Skeletal muscle satellite cell (primary cell): ENCODE results near the gene ASMT.

Experiments
- H3K27me3 ChIP-seq: 2 replicates; pipeline ENCODE4 v1.7.0; 2013; ENCODE audit warnings: low read length; ENCODE audit not compliant: control insufficient read depth, insufficient read depth
- H3K36me3 ChIP-seq: 2 replicates; pipeline ENCODE4 v1.7.0; 2013; ENCODE audit warnings: mild to moderate bottlenecking, control low read depth, low read length; ENCODE audit not compliant: insufficient read depth
- H3K4me1 ChIP-seq: 2 replicates; pipeline ENCODE4 v1.7.0; 2013; ENCODE audit warnings: low read length; ENCODE audit not compliant: control insufficient read depth, insufficient read depth
- H3K4me2 ChIP-seq: 2 replicates; pipeline ENCODE4 v1.7.0; 2013; ENCODE audit warnings: mild to moderate bottlenecking, low read length
- H3K4me3 ChIP-seq: 2 replicates; pipeline ENCODE4 v1.7.0; 2013; ENCODE audit warnings: low read length
- H3K9ac ChIP-seq: 2 replicates; pipeline ENCODE4 v1.7.0; 2013; ENCODE audit warnings: mild to moderate bottlenecking, low read depth, low read length, moderate library complexity
- H3K9me3 ChIP-seq: replicated peaks from 2 replicates; pipeline ENCODE4 v1.7.0; 2013; ENCODE audit warnings: mild to moderate bottlenecking, control low read depth, low read length

The ASMT gene

DNA sequence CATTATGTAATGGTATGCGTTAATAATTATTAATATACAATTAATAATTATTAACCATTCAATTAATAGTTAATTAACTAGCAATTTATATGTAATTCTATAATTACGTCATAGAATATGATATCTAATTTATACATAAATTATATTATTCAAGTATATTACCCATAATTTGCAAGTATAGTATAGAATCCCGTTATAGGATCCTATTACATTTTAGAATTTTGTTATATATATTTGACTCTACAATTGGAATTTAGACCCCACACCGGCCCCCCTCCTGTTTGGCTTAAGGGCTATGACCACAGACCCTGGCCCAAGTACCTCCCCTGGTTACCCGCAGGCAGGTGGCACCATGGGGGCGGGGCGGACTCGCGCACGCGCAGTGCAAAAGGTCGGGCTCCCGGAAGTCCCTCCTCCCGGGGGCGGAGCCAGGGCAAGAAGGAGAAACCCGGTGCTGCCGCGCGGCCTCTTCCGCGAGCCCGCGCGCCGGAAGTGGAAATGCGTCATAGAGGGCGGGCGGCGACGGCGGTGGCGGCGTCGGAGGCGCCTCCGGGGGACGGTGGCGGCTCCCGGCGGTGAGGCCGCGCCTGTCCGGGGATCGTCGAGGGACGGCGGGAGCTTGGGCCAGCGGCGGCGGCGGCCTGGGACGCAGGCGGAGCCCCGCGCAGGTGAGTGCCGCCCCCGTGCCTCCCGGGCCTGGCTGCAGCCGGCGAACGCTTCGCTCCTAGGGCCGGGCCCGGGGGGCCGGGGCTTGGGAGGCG lies 23.6 kb upstream of the ASMT start, which contains the start of gene AKAP17A:
Gene AKAP17A (plus strand): TSS at position 503 of the 761 bp plus-strand sequence. CDS start 1,859 bp downstream, outside the sequence.
- Histone ChIP-seq H3K4me1 (peaks cover 6% of the 10 kb centered on the region), H3K4me3 (peak within 1 kb of the TSS; percentile 80), H3K36me3 (peaks cover 25% of the 10 kb centered on the region), H3K9me3 (no peaks in the 10 kb centered on the region), H3K27me3 (no peaks in the 10 kb centered on the region), H3K4me2 (peak within 1 kb of the TSS; percentile 95), H3K9ac (peak within 1 kb of the TSS; percentile 95)

DNA sequence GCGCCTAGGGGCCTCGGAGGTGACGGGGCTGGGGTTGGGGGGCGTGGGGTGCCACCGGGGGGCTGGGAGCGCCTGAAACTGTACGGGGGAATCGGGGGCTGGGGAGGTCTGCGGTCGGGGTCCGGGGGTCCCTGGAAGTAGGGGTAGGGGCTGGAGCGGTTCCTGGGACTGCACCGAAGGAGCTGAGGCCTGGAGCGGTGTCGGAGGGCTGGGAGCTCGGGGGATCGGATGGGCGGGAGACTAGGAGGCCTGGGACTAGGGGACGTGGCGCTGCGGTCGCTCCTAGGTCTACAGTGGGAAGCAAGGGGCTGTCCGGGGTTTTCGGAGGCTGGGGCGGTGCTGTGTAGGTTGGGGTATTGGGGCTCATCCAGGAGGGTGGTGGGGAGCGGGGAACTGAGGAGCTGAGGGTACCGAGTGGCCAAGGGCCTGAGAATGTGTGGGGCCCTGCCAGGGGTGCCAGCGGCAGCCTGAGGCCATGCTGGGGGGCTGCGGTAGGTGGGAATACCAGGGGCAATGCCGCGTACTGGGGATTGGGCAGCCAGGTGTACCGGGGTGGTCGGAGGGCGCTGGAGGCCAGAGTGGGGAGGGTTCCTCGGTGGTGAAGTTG lies 22.9 kb upstream of the ASMT start:
- Histone ChIP-seq H3K9ac (peak overlapping the region; percentile 95), H3K4me3 (peak overlapping the region; percentile 80), H3K9me3 (no peaks in the 10 kb centered on the region), H3K4me1 (peaks cover 6% of the 10 kb centered on the region), H3K4me2 (peak overlapping the region; percentile 95), H3K27me3 (no peaks in the 10 kb centered on the region), H3K36me3 (peaks cover 28% of the 10 kb centered on the region)

DNA sequence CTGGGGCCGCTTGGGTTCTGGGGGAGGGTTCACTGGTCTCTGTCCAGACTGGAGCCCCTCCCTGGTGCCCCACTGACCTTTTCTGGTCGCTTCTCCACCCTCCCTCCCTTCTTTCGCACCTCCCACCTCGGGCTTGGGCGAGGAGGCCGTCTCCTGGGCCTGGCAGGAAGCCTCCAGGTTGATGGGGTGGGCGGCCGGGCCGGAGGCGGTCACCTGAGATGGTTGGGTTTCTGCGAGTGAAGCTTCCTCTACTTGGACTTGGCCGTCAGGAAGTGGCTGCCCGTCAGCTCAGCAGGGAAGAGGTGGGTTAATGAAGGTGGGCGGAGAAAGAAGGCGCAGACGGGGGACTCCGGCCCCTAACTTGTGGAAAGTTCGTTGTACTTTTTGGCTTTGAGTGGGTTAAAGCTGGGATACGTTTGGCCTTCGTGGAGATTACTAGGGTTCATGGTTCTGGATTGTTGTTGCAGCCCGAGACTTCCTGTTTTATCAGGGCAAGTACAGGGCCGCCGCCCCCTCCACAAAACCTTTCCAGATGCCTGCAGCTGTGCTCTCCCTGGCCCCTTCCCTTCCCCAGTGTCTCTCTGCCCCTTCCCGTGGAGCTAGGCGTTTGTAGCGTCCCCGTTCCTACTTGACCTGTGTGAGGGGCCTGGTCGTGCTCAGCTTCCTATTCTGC lies 22.3 kb upstream of the ASMT start:
- peak overlapping the region; percentile 80 for H3K4me3 ChIP-seq
- H3K27me3 ChIP-seq, result no peaks in the 10 kb centered on the region
- H3K9ac ChIP-seq, result peak overlapping the region; percentile 95
- H3K36me3 ChIP-seq, result peaks cover 34% of the 10 kb centered on the region
- H3K4me1 ChIP-seq, result peaks cover 6% of the 10 kb centered on the region
- no peaks in the 10 kb centered on the region for H3K9me3 ChIP-seq
- H3K4me2 ChIP-seq, result peak overlapping the region; percentile 95

DNA sequence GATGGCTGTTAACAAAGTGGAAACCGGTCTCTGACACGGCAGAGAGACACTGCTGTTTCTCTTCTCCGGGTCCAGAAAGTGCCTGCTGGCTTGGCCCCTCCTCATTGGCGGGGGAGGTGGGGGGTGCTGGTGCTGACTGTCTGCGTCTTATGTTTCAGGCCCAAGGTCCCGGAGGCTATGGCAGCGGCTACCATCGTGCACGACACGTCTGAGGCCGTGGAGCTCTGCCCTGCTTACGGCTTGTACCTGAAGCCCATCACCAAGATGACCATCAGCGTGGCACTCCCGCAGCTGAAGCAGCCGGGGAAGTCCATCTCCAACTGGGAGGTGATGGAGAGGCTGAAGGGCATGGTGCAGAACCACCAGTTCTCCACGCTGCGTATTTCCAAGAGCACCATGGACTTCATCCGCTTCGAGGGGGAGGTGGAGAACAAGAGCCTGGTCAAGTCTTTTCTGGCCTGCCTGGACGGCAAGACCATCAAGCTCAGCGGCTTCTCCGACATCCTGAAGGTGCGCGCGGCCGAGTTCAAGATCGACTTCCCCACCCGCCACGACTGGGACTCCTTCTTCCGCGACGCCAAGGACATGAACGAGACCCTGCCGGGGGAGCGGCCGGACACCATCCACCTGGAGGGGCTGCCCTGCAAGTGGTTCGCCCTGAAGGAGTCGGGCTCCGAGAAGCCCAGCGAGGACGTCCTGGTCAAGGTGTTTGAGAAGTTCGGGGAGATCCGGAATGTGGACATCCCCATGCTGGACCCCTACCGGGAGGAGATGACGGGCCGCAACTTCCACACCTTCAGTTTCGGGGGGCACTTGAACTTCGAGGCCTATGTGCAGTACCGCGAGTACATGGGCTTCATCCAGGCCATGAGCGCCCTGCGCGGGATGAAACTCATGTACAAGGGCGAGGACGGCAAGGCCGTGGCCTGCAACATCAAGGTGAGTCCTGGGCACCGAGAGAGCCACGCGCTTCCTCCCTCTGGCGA lies 21.3 kb upstream of the ASMT start:
- H3K4me1 ChIP-seq, result peaks cover 6% of the 10 kb centered on the region
- no peaks in the 10 kb centered on the region for H3K9me3 ChIP-seq
- H3K9ac ChIP-seq, result peak overlapping the region; percentile 95
- H3K27me3 ChIP-seq, result no peaks in the 10 kb centered on the region
- peak overlapping the region; percentile 95 for H3K4me2 ChIP-seq
- peaks cover 43% of the 10 kb centered on the region for H3K36me3 ChIP-seq
- H3K4me3 ChIP-seq, result peak overlapping the region; percentile 80

DNA sequence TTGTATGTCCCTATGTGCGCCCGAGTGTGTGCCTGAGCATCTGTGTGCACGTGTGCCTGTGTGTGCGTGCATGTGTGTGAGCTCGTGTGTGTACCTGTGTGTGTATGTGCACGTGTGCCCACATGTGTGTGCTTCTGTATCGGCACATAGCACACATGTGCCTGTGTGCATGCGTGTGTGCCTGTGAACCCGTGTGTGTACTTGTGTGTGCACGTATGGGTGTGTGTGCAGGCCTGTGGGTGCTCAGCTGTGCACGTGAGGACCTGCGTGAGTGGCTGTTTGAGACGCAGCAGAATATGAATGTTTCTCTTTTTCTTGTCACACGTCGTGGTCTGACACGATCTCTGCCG lies 19.2 kb upstream of the ASMT start:
- H3K9ac ChIP-seq, result no peak overlapping the region
- H3K4me3 ChIP-seq, result no peak overlapping the region
- H3K4me2 ChIP-seq, result no peak overlapping the region
- H3K4me1 ChIP-seq, result peaks cover 6% of the 10 kb centered on the region
- no peaks in the 10 kb centered on the region for H3K27me3 ChIP-seq
- no peaks in the 10 kb centered on the region for H3K9me3 ChIP-seq
- H3K36me3 ChIP-seq, result peaks cover 63% of the 10 kb centered on the region

DNA sequence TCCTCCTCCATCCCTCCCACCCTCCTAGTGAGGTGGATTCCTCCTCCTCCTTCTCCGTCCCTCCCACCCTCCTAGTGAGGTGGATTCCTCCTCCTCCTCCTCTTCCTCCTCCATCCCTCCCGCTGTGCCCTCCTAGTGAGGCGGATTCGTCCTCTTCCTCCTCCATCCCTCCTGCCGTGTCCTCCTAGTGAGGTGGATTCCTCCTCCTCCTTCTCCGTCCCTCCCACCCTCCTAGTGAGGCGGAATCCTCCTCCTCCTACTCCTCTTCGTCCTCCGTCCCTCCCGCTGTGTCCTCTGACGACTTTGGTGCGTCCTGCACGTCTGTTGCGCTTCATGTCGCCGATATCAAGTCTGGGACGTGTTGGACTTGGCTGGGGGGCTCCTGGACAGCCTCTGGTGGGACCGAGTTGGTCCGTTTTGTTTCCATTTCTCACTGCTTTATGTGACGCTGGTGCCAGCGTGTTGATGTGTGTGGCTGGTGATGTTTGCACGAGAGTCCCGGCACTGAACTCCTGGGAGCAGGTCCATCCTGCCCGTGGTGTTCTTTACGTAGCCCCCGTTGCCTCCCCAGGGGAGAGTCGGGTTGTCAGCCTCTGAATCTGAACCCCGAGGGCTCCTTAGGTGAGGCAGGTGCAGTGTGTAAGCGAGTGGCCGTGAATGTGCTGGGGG lies 18.0 kb upstream of the ASMT start:
- no peak overlapping the region for H3K9ac ChIP-seq
- H3K4me2 ChIP-seq, result no peak overlapping the region
- no peaks in the 10 kb centered on the region for H3K27me3 ChIP-seq
- peaks cover 74% of the 10 kb centered on the region for H3K36me3 ChIP-seq
- H3K9me3 ChIP-seq, result no peaks in the 10 kb centered on the region
- peaks cover 6% of the 10 kb centered on the region for H3K4me1 ChIP-seq
- H3K4me3 ChIP-seq, result no peak overlapping the region

DNA sequence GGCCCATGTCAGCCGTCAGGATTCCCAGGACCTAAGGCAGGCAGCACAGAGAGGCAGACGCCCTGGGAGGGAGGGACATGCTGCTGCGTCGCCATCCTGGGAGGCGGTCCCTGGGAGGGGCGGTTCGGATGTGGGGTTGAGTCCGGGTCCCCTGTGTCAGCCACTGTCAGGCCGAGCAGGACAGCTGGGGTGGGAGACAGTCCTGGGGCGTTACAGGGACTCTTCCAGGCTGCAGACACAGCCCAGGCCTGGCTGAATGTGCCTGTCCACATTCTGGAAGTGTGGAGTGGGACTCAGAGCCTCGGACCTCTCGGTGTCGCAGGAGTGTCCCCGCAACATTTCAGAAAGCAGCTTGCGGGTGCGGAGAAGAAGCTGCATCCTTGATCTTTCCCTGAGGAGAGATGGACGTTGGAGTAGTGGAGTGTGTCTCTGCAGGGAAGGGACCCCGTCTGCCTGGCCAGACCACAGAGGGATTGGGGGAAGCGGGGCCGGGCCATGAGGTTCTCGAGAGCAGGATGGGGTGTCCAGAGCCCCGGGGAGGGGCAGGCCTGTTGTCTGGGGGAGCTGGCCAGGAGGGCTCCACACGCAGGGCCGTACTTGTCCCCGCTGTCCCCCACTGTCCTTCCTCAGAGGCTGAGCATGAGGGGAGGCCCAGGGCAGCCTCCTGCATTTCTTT lies 17.4 kb upstream of the ASMT start:
- peaks cover 6% of the 10 kb centered on the region for H3K4me1 ChIP-seq
- H3K27me3 ChIP-seq, result no peaks in the 10 kb centered on the region
- no peak overlapping the region for H3K4me2 ChIP-seq
- no peak overlapping the region for H3K4me3 ChIP-seq
- no peak overlapping the region for H3K9ac ChIP-seq
- peaks cover 81% of the 10 kb centered on the region for H3K36me3 ChIP-seq
- no peaks in the 10 kb centered on the region for H3K9me3 ChIP-seq

DNA sequence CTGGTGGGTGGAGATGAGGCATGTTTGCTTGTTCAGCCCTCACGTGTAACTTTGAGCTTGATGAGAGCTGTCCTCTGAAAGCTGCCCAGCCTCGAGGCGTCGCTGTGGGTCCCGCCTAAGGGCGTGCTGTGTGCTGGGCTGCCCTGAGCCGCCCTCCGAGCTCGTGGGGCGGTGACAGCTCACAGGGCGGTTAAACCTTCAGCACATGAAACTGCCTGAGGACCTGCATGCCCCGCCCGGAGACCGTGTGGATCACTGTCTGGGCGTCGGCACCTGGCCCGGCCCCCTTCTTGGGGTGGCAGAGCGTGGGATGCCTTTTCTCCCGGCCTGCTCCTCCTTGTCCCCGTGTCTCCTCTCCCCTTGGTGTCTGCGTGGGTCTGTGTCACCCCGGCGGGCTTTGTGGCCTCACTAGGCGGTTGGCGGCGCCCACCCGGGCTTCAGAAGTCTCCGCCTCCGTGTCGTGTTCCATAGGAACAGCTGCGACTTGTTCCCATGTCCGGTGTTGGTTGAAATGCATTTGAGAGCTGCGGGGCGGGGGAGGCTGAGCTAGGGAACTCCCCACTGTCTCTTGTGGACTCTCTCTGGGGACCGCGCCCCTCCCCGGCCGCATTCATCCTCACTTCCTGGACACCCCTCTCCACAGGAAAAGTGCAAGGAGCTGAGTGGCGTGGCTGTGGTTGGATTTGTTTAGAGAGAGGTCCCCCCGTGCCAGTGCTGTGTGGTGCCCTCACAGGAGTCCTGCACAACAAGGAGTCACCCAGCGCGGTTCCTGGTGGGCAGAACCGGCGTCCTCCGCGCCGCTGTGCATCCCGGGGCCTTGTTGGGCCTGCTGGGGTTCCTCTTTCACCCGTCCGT lies 16.6 kb upstream of the ASMT start:
- no peak overlapping the region for H3K4me2 ChIP-seq
- H3K4me3 ChIP-seq, result no peak overlapping the region
- no peaks in the 10 kb centered on the region for H3K27me3 ChIP-seq
- H3K36me3 ChIP-seq, result peaks cover 85% of the 10 kb centered on the region
- peaks cover 1% of the 10 kb centered on the region for H3K4me1 ChIP-seq
- H3K9ac ChIP-seq, result no peak overlapping the region
- no peaks in the 10 kb centered on the region for H3K9me3 ChIP-seq

DNA sequence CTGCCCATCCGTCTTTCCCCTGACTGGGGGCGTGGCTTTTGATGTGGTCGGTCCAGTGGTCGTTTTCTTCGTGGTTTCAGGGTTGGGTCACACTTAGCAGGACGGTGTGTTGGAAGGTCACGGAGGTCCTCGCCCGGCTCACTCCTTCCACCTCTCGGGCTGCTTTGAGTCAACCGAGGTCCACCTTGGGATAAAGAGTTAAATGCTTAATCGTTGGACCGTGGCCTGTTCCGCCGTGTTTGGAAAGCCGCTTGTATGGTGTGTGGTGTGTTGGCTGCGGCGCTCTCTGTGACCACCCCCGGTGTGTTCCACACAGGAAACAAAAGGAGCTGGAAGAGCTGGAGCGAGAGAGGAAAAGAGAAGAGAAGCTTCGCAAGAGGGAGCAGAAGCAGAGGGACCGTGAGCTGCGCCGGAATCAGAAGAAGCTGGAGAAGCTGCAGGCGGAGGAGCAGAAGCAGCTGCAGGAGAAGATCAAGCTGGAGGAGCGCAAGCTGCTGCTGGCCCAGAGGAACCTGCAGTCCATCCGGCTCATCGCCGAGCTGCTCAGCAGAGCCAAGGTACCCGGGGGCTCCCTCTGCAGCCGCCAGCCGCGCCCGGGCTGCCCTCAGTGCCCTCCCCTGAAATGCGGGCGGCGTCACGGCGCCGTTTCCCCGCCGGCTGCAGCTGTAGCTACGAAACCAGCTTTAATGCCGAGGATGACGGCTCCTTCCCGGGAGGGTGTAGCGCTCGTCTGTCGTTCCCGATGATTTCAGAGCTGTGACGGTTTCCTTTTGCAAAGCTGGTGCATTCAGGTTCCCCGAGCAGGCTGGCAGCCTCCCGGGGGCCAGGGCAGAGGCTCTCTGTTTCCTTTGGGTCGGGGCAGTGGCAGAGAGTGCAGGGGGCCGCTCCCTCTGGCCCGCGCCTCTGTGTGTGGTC lies 15.7 kb upstream of the ASMT start:
- no peaks in the 10 kb centered on the region for H3K9me3 ChIP-seq
- no peak overlapping the region for H3K4me2 ChIP-seq
- H3K4me3 ChIP-seq, result no peak overlapping the region
- H3K36me3 ChIP-seq, result peaks cover 83% of the 10 kb centered on the region
- no peaks in the 10 kb centered on the region for H3K27me3 ChIP-seq
- no peak overlapping the region for H3K9ac ChIP-seq
- no peaks in the 10 kb centered on the region for H3K4me1 ChIP-seq
